Prostate gland (tissue), 2 donors: ENCODE measurements around the gene EPHB2.

Source experiments
- CTCF ChIP-seq, 4 experiments: fragments of 200-600 bp in 2 of 4; fragments of 450-650 bp in 2 of 4; sonication (generic) in 2 of 4; IDR thresholded peaks; 1 replicate in 3 of 4; 2 replicates in 1 of 4; pipeline ENCODE4 v1.5.1; 2016 to 2019; ENCODE audit warnings: antibody characterized with exemption in 4 of 4, mild to moderate bottlenecking in 2 of 4, moderate library complexity in 2 of 4
- POLR2A ChIP-seq: fragments of 450-650 bp; IDR thresholded peaks from one replicate; pipeline ENCODE4 v1.6.1; 2016; ENCODE audit warnings: antibody characterized with exemption, mild to moderate bottlenecking

GRCh38 chr1:22860414-22860800 is 149.8 kb downstream of the EPHB2 start:
- no peak for TF ChIP-seq CTCF (IDR thresholded peaks at IDR 0.05)
- no peak for TF ChIP-seq POLR2A
